T-cell (primary cell): ENCODE measurements around the gene MTERF2. TPM values are rescaled to one million over a fixed set of nuclear protein-coding genes. Genes with fewer than 3 reads are reported as not detected.
"Not testable (repeated sequence)": the region's sequence is repeated elsewhere in the genome, so short reads cannot be mapped to it uniquely, and the experiment has no call there.

Experiments used
- ATAC-seq, 4 experiments: fragments of 200-7000 bp in 3 of 4; fragments of 150-1000 bp in 1 of 4; cut with Tn5 transposase; replicated peaks in 1 of 4; 1 replicate in 3 of 4; 2 replicates in 1 of 4; pipeline ENCODE4 v1.10.0; 2021; ENCODE audit warnings: moderate library complexity in 3 of 4, mild to moderate bottlenecking in 2 of 4, moderate number of reproducible peaks in 1 of 4
- CTCF ChIA-PET, 2 donors: fragments of 300-600 bp; sonication (Branson Sonifier 250); formaldehyde crosslinking; loops; one replicate each; lab custom pipeline; 2022; ENCODE audit warnings: antibody characterized with exemption in 2 of 2; lab: Charles Lee
- POLR2A ChIA-PET, 2 donors: fragments of 300-600 bp; sonication (Branson Sonifier 250); formaldehyde crosslinking; loops; one replicate each; lab custom pipeline; 2022; ENCODE audit warnings: antibody characterized with exemption in 2 of 2; lab: Charles Lee
- DNase-seq, 35 experiments: peaks; one replicate each; pipeline versions ENCODE4 v3.0.0 to v3.0.0-alpha.2; 2013 to 2023
- H3K27ac ChIP-seq: one replicate; pipeline ENCODE4 v1.5.1; 2013; ENCODE audit warnings: low read length
- H3K27me3 ChIP-seq, 2 experiments: replicated peaks in 1 of 2; 1 replicate in 1 of 2; 2 replicates in 1 of 2; pipeline versions ENCODE4 v1.6.1 to v1.7.0; 2013; ENCODE audit warnings: low read length in 1 of 2, mixed read lengths in 1 of 2; ENCODE audit not compliant: control insufficient read depth in 2 of 2, insufficient read depth in 2 of 2; ENCODE audit errors: extremely low read depth in 1 of 2
- H3K36me3 ChIP-seq, 2 donors: 1 replicate in 1 of 2; 2 replicates in 1 of 2; pipeline versions ENCODE4 v1.6.1 to v1.7.0; 2013; ENCODE audit warnings: low read length in 1 of 2; ENCODE audit not compliant: control insufficient read depth in 2 of 2, insufficient read depth in 1 of 2; ENCODE audit errors: extremely low read depth in 1 of 2
- H3K4me1 ChIP-seq, 2 experiments: 1 replicate in 1 of 2; 2 replicates in 1 of 2; pipeline versions ENCODE4 v1.6.1 to v1.7.0; 2013; ENCODE audit warnings: low read length in 2 of 2, mixed read lengths in 1 of 2; ENCODE audit not compliant: insufficient read depth in 2 of 2, control insufficient read depth in 1 of 2; ENCODE audit errors: extremely low read depth in 1 of 2
- H3K4me3 ChIP-seq, 2 donors: 1 replicate in 1 of 2; 2 replicates in 1 of 2; pipeline versions ENCODE4 v1.5.1 to v1.7.0; 2013; ENCODE audit warnings: mild to moderate bottlenecking in 2 of 2, low read length in 1 of 2, moderate library complexity in 1 of 2; ENCODE audit not compliant: control insufficient read depth in 1 of 2; ENCODE audit errors: extremely low read depth in 1 of 2
- H3K9me3 ChIP-seq: 2 replicates; pipeline ENCODE4 v1.7.0; 2013
- H3K27ac Mint-ChIP-seq, 2 donors: one replicate each; pipeline ENCODE4 v1.8.0; 2020 to 2021; ENCODE audit warnings: mild to moderate bottlenecking in 2 of 2, mixed read lengths in 2 of 2
- H3K27me3 Mint-ChIP-seq, 2 donors: one replicate each; pipeline ENCODE4 v1.8.0; 2021 to 2022; ENCODE audit warnings: mixed read lengths in 2 of 2
- H3K36me3 Mint-ChIP-seq: one replicate; pipeline ENCODE4 v1.8.0; 2021; ENCODE audit warnings: mixed read lengths
- H3K4me1 Mint-ChIP-seq, 3 donors: one replicate each; pipeline ENCODE4 v1.8.0; 2020 to 2022; ENCODE audit warnings: mixed read lengths in 3 of 3, mild to moderate bottlenecking in 1 of 3
- H3K4me3 Mint-ChIP-seq, 3 donors: one replicate each; pipeline ENCODE4 v1.8.0; 2020 to 2022; ENCODE audit warnings: mild to moderate bottlenecking in 3 of 3, mixed read lengths in 3 of 3, moderate library complexity in 3 of 3
- H3K9me3 Mint-ChIP-seq, 3 donors: one replicate each; pipeline ENCODE4 v1.8.0; 2020 to 2022; ENCODE audit warnings: mixed read lengths in 3 of 3
- WGBS: methylation state at CpG from one replicate; pipeline ENCODE4 v1.1.5; 2013; ENCODE audit warnings: missing lambda C conversion rate; ENCODE audit not compliant: insufficient coverage; 5-methylcytosine and 5-hydroxymethylcytosine counted together
- total RNA-seq, 35 experiments: library from RNA in 6 of 35; stranded (reverse) in 6 of 35; fragments of 120-200 nt in 1 of 35; gene quantifications; one replicate each; pipeline versions ENCODE4 v1.2.1 to v1.2.4 and lab custom pipeline; 2013 to 2026

MTERF2 gene
- total RNA-seq, 5 donors from 2014 or later (not counting 1 experiment from before 2014, with no cell fraction given), result 7.4 to 11.5 (median 8.8) TPM

GRCh38 chr12:106999446-106999845 lies 12.5 kb upstream of the MTERF2 start:
- ATAC-seq (no peak), DNase-seq (no peak)
- POLR2A ChIA-PET, result interaction anchor here in 1 of 2 donors (0.6 kb wide), 1 partner anchor 54 kb away, joined by 3 read pairs; no protein-coding TSS in a partner anchor
- Histone ChIP-seq H3K27me3 (no peaks in the 10 kb centered on the region), H3K36me3 (peaks cover 5 to 24% of the 10 kb centered on the region in 2 donors), H3K4me3 (no peak overlapping the region), H3K27ac (no peak overlapping the region), H3K4me1 (no peaks in the 10 kb centered on the region), H3K9me3 (no peaks in the 10 kb centered on the region)
- Mint-ChIP-seq H3K27ac (no peak overlapping the region), H3K4me1 (no peaks in the 10 kb centered on the region), H3K4me3 (no peak overlapping the region), H3K27me3 (no peaks in the 10 kb centered on the region), H3K9me3 (peaks cover 0 to 5% (median 0%) of the 10 kb centered on the region in 3 donors), H3K36me3 (peaks cover 42% of the 10 kb centered on the region)
- CTCF ChIA-PET, result interaction anchor here (0.6 to 1.4 kb wide), 3 partner anchors 14 to 613 kb away, joined by 3 to 6 read pairs (median 4); no protein-coding TSS in a partner anchor
- 92% methylated on average over 3 of the region's 6 CpGs for WGBS

GRCh38 chr12:106997916-106998315 lies 11.0 kb upstream of the MTERF2 start:
- POLR2A ChIA-PET, result no interaction called here
- Mint-ChIP-seq H3K4me1 (no peaks in the 10 kb centered on the region), H3K36me3 (peaks cover 43% of the 10 kb centered on the region), H3K4me3 (no peak overlapping the region), H3K9me3 (peaks cover 0 to 5% (median 0%) of the 10 kb centered on the region in 3 donors), H3K27me3 (no peaks in the 10 kb centered on the region), H3K27ac (no peak overlapping the region)
- no peaks in the 10 kb centered on the region for H3K9me3 ChIP-seq
- no CpG with 5 or more reads among the region's 1 CpG for WGBS
- no peak overlapping the region for H3K27ac ChIP-seq
- ATAC-seq (no peak), DNase-seq (no peak)
- no peak overlapping the region for H3K4me3 ChIP-seq
- H3K36me3 ChIP-seq, result peaks cover 5 to 24% of the 10 kb centered on the region in 2 donors
- H3K27me3 ChIP-seq, result no peaks in the 10 kb centered on the region
- no peaks in the 10 kb centered on the region for H3K4me1 ChIP-seq
- CTCF ChIA-PET, result interaction anchor here in 1 of 2 donors (0.6 to 1.1 kb wide), 2 partner anchors 16 to 31 kb away, joined by 3 to 7 read pairs; no protein-coding TSS in a partner anchor

- ChIA-PET CTCF (interaction anchor here in 1 of 2 donors (0.9 kb wide), 1 partner anchor 109 kb away, joined by 3 read pairs; no protein-coding TSS in a partner anchor), POLR2A (interaction anchor here in 1 of 2 donors (1.2 kb wide), 1 partner anchor 9 kb away, joined by 3 read pairs; the partner anchor contains the start of gene MTERF2)
- H3K36me3 Mint-ChIP-seq, result peaks cover 34% of the 10 kb centered on the region
- H3K4me1 Mint-ChIP-seq, H3K4me3 Mint-ChIP-seq, H3K4me1 ChIP-seq, H3K27me3 ChIP-seq, H3K9me3 Mint-ChIP-seq, H3K27ac ChIP-seq, H3K27ac Mint-ChIP-seq, DNase-seq, H3K9me3 ChIP-seq, H3K4me3 ChIP-seq, H3K27me3 Mint-ChIP-seq, ATAC-seq: not testable (repeated sequence)
- WGBS, result no CpG with 5 or more reads among the region's 5 CpGs
- peaks cover 5 to 18% of the 10 kb centered on the region in 2 donors for H3K36me3 ChIP-seq
Measured at GRCh38 chr12:106996102-106996501, 9.2 kb upstream of the MTERF2 start.

GRCh38 chr12:106994579-106995220 lies 7.8 kb upstream of the MTERF2 start:
- no peak overlapping the region for H3K27ac ChIP-seq
- ATAC-seq, result no peak
- POLR2A ChIA-PET, result interaction anchor here in 1 of 2 donors (0.6 kb wide), 1 partner anchor 11 kb away, joined by 3 read pairs; no protein-coding TSS in a partner anchor
- no peak overlapping the region for H3K27ac Mint-ChIP-seq
- no peaks in the 10 kb centered on the region for H3K9me3 ChIP-seq
- peaks cover 29% of the 10 kb centered on the region for H3K36me3 Mint-ChIP-seq
- no peak overlapping the region for H3K4me3 Mint-ChIP-seq
- H3K4me1 Mint-ChIP-seq, result no peaks in the 10 kb centered on the region
- H3K4me3 ChIP-seq, result no peak overlapping the region
- CTCF ChIA-PET, result interaction anchor here in 1 of 2 donors (0.6 kb wide), 2 partner anchors 86 to 243 kb away, joined by 3 read pairs; no protein-coding TSS in a partner anchor
- H3K4me1 ChIP-seq, result no peaks in the 10 kb centered on the region
- no peaks in the 10 kb centered on the region for H3K27me3 ChIP-seq
- WGBS, result no CpG with 5 or more reads among the region's 2 CpGs
- DNase-seq, result no peak
- H3K27me3 Mint-ChIP-seq, result no peaks in the 10 kb centered on the region
- H3K9me3 Mint-ChIP-seq, result peaks cover 0 to 5% (median 0%) of the 10 kb centered on the region in 3 donors
- H3K36me3 ChIP-seq, result peaks cover 5 to 14% of the 10 kb centered on the region in 2 donors

- Histone ChIP-seq H3K4me3 (no peak overlapping the region), H3K27me3 (no peaks in the 10 kb centered on the region), H3K4me1 (peaks cover 3 to 17% of the 10 kb centered on the region in 2 experiments), H3K36me3 (no peaks in the 10 kb centered on the region), H3K9me3 (no peaks in the 10 kb centered on the region), H3K27ac (no peak overlapping the region)
- H3K4me3 Mint-ChIP-seq, result peak overlapping the region; percentile 92 to 96 (median 95)
- peaks cover 22% of the 10 kb centered on the region for H3K36me3 Mint-ChIP-seq
- H3K4me1 Mint-ChIP-seq, result peaks cover 40 to 46% (median 45%) of the 10 kb centered on the region in 3 donors
- peaks cover 0 to 5% (median 0%) of the 10 kb centered on the region in 3 donors for H3K9me3 Mint-ChIP-seq
- no peak for DNase-seq
- ChIA-PET POLR2A (interaction anchor here (0.9 to 1.6 kb wide), 3 partner anchors 8 to 32 kb away, joined by 3 to 6 read pairs (median 4); partner anchors contain the start of gene TMEM263 (in 1 of the 2)), CTCF (interaction anchor here in 1 of 2 donors (1.1 kb wide), 1 partner anchor 32 kb away, joined by 4 read pairs; the partner anchor contains the start of gene TMEM263)
- no peak for ATAC-seq
- H3K27me3 Mint-ChIP-seq, result no peaks in the 10 kb centered on the region
- peak overlapping the region in 1 of 2 donors; percentile 22 for H3K27ac Mint-ChIP-seq
- WGBS, result 96% methylated on average over 4 of the region's 6 CpGs
Measured at GRCh38 chr12:106987846-106988245, 900 bp upstream of the MTERF2 start.

GRCh38 chr12:106986135-106986534 lies 811 bp downstream of the MTERF2 start:
- no peak for DNase-seq
- 56% methylated on average over 3 of the region's 4 CpGs for WGBS
- Histone ChIP-seq H3K27me3 (no peaks in the 10 kb centered on the region), H3K4me1 (peaks cover 3 to 17% of the 10 kb centered on the region in 2 experiments), H3K9me3 (no peaks in the 10 kb centered on the region), H3K27ac (no peak overlapping the region), H3K36me3 (no peaks in the 10 kb centered on the region), H3K4me3 (peak overlapping the region; percentile 91 to 93)
- H3K4me1 Mint-ChIP-seq, result peaks cover 40 to 49% (median 45%) of the 10 kb centered on the region in 3 donors
- H3K9me3 Mint-ChIP-seq, result peaks cover 0 to 5% (median 0%) of the 10 kb centered on the region in 3 donors
- H3K4me3 Mint-ChIP-seq, result peak overlapping the region; percentile 92 to 96 (median 95)
- H3K36me3 Mint-ChIP-seq, result peaks cover 20% of the 10 kb centered on the region
- ChIA-PET POLR2A (interaction anchor here (0.6 to 1.6 kb wide), 4 partner anchors 10 to 41 kb away, joined by 3 to 10 read pairs (median 4); partner anchors contain the start of gene TMEM263 (in 1 of the 2)), CTCF (interaction anchor here in 1 of 2 donors (1.3 kb wide), 1 partner anchor 14 kb away, joined by 6 read pairs; no protein-coding TSS in a partner anchor)
- H3K27ac Mint-ChIP-seq, result peak overlapping the region; percentile 77 to 82
- ATAC-seq, result no peak
- H3K27me3 Mint-ChIP-seq, result no peaks in the 10 kb centered on the region
